Measurements from ENCODE around the gene KHNYN. TPM values are rescaled to one million over a fixed set of nuclear protein-coding genes. Genes with fewer than 3 reads are reported as not detected.

Gene KHNYN
- total RNA-seq, 1 experiment from 2014 or later, result 33.2 TPM

- H3K27ac Mint-ChIP-seq, result no peak overlapping the region
- H3K36me3 Mint-ChIP-seq, result peaks cover 33% of the 10 kb centered on the region
- no peaks in the 10 kb centered on the region for H3K9me3 Mint-ChIP-seq
- TF ChIP-seq GRHL2 (CRISPR knock-in tag; IDR thresholded peaks at IDR 0.05; ENCODE audit: insufficient replicate concordance, severe bottlenecking), result no peak
- no peak for TF ChIP-seq ZNF512 (CRISPR knock-in tag; IDR thresholded peaks at IDR 0.05; ENCODE audit: borderline replicate concordance)
- ChIA-PET POLR2A (interaction anchor here (1.0 to 2.1 kb wide), 2 partner anchors 29 to 104 kb away, joined by 3 to 7 read pairs; no protein-coding TSS in a partner anchor), CTCF (interaction anchor here (0.9 to 4.2 kb wide), 13 partner anchors 8 to 193 kb away, joined by 3 to 83 read pairs (median 9); partner anchors contain the start of genes ADCY4, LTB4R2 and TINF2)
- H3K27me3 Mint-ChIP-seq (ENCODE audit: low read depth), result no peaks in the 10 kb centered on the region
- DNase-seq (ENCODE audit: low spot score) (no peak), ATAC-seq (no peak)
- H3K4me3 Mint-ChIP-seq, result no peak overlapping the region
- H3K4me1 Mint-ChIP-seq, result peaks cover 14% of the 10 kb centered on the region
Observed at GRCh38 chr14:24435192-24435810, 5.5 kb downstream of the KHNYN start.

GRCh38 chr14:24435998-24436354, 6.2 kb downstream of the KHNYN start:
- ATAC-seq (no peak), DNase-seq (ENCODE audit: low spot score) (no peak)
- H3K27me3 Mint-ChIP-seq (ENCODE audit: low read depth), result no peaks in the 10 kb centered on the region
- POLR2A ChIA-PET, result interaction anchor here (1.0 to 2.1 kb wide), 3 partner anchors 29 to 104 kb away, joined by 3 to 7 read pairs (median 7); no protein-coding TSS in a partner anchor
- no peaks in the 10 kb centered on the region for H3K9me3 Mint-ChIP-seq
- CTCF ChIA-PET, result interaction anchor here (0.8 to 4.2 kb wide), 29 partner anchors 9 to 194 kb away, joined by 3 to 83 read pairs (median 7); partner anchors contain the start of genes ADCY4, CIDEB, DHRS1 and LTB4R2
- peaks cover 10% of the 10 kb centered on the region for H3K4me1 Mint-ChIP-seq
- no peak overlapping the region for H3K4me3 Mint-ChIP-seq
- H3K36me3 Mint-ChIP-seq, result peaks cover 38% of the 10 kb centered on the region
- TF ChIP-seq ESRRA (CRISPR knock-in tag; IDR thresholded peaks at IDR 0.05; ENCODE audit: borderline replicate concordance) (no peak), NFATC4 (CRISPR knock-in tag; IDR thresholded peaks at IDR 0.05) (no peak), E2F5 (CRISPR knock-in tag; IDR thresholded peaks at IDR 0.05) (no peak), CREM (CRISPR knock-in tag; IDR thresholded peaks at IDR 0.05) (no peak), NR3C1 (CRISPR knock-in tag; conservative IDR thresholded peaks at IDR 0.05; ENCODE audit: low read depth) (no peak), ZBTB43 (CRISPR knock-in tag; IDR thresholded peaks at IDR 0.05) (no peak), PRRX2 (CRISPR knock-in tag; IDR thresholded peaks at IDR 0.05) (no peak), TP53 (CRISPR knock-in tag; IDR thresholded peaks at IDR 0.05) (no peak), ZNF532 (CRISPR knock-in tag; IDR thresholded peaks at IDR 0.05; ENCODE audit: borderline replicate concordance) (no peak), ERG (CRISPR knock-in tag; IDR thresholded peaks at IDR 0.05) (no peak), GTF2I (CRISPR knock-in tag; conservative IDR thresholded peaks at IDR 0.05) (no peak)
- H3K27ac Mint-ChIP-seq, result no peak overlapping the region

Measured in WTC11 (cell line).